Measurements from ENCODE around the gene PLXNA1. TPM values are rescaled to one million over a fixed set of nuclear protein-coding genes. Genes with fewer than 3 reads are reported as not detected.

Gene PLXNA1
- polyA plus RNA-seq, 1 donor from 2014 or later, result 65.6 TPM

GRCh38 chr3:127000119-127000518 lies 17.2 kb downstream of the PLXNA1 start:
- Histone ChIP-seq H3K4me3 (ENCODE audit: low read length) (no peak overlapping the region), H3K27ac (ENCODE audit: low read length) (no peak overlapping the region), H3F3A (ENCODE audit: insufficient read depth, low read length, poor library complexity, severe bottlenecking) (no peaks in the 10 kb centered on the region), H3K4me2 (ENCODE audit: low read length) (no peak overlapping the region), H3K9ac (ENCODE audit: low read length) (no peak overlapping the region), H3K9me2 (ENCODE audit: insufficient read depth, low read length) (no peaks in the 10 kb centered on the region), H3K79me2 (replicated peaks; ENCODE audit: insufficient read depth, low read length) (peaks cover 28% of the 10 kb centered on the region), H3K27me3 (ENCODE audit: insufficient read depth, low read depth, low read length) (no peaks in the 10 kb centered on the region), H4K20me1 (ENCODE audit: insufficient read depth) (peaks cover 61% of the 10 kb centered on the region), H3K9me3 (ENCODE audit: low read length) (no peaks in the 10 kb centered on the region), H2AFZ (ENCODE audit: low read depth, low read length) (no peak overlapping the region), H3K36me3 (ENCODE audit: insufficient read depth, low read length) (no peaks in the 10 kb centered on the region)
- TF ChIP-seq SMC3 (conservative IDR thresholded peaks at IDR 0.05; ENCODE audit: poor library complexity), result no peak
- TF ChIP-seq TAF1 (IDR thresholded peaks at IDR 0.05; ENCODE audit: low read depth), result no peak
- no peak for TF ChIP-seq POLR2AphosphoS5 (IDR thresholded peaks at IDR 0.05)
- no peak for TF ChIP-seq RAD21 (conservative IDR thresholded peaks at IDR 0.05)
- TF ChIP-seq, protein P1, sequence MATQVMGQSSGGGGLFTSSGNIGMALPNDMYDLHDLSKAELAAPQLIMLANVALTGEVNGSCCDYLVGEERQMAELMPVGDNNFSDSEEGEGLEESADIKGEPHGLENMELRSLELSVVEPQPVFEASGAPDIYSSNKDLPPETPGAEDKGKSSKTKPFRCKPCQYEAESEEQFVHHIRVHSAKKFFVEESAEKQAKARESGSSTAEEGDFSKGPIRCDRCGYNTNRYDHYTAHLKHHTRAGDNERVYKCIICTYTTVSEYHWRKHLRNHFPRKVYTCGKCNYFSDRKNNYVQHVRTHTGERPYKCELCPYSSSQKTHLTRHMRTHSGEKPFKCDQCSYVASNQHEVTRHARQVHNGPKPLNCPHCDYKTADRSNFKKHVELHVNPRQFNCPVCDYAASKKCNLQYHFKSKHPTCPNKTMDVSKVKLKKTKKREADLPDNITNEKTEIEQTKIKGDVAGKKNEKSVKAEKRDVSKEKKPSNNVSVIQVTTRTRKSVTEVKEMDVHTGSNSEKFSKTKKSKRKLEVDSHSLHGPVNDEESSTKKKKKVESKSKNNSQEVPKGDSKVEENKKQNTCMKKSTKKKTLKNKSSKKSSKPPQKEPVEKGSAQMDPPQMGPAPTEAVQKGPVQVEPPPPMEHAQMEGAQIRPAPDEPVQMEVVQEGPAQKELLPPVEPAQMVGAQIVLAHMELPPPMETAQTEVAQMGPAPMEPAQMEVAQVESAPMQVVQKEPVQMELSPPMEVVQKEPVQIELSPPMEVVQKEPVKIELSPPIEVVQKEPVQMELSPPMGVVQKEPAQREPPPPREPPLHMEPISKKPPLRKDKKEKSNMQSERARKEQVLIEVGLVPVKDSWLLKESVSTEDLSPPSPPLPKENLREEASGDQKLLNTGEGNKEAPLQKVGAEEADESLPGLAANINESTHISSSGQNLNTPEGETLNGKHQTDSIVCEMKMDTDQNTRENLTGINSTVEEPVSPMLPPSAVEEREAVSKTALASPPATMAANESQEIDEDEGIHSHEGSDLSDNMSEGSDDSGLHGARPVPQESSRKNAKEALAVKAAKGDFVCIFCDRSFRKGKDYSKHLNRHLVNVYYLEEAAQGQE (IDR thresholded peaks at IDR 0.05; ENCODE audit: borderline replicate concordance), result no peak
- TF ChIP-seq, protein P2, sequence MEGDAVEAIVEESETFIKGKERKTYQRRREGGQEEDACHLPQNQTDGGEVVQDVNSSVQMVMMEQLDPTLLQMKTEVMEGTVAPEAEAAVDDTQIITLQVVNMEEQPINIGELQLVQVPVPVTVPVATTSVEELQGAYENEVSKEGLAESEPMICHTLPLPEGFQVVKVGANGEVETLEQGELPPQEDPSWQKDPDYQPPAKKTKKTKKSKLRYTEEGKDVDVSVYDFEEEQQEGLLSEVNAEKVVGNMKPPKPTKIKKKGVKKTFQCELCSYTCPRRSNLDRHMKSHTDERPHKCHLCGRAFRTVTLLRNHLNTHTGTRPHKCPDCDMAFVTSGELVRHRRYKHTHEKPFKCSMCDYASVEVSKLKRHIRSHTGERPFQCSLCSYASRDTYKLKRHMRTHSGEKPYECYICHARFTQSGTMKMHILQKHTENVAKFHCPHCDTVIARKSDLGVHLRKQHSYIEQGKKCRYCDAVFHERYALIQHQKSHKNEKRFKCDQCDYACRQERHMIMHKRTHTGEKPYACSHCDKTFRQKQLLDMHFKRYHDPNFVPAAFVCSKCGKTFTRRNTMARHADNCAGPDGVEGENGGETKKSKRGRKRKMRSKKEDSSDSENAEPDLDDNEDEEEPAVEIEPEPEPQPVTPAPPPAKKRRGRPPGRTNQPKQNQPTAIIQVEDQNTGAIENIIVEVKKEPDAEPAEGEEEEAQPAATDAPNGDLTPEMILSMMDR (IDR thresholded peaks at IDR 0.05; ENCODE audit: poor library complexity, severe bottlenecking), result no peak
- no peak for TF ChIP-seq MXI1 (conservative IDR thresholded peaks at IDR 0.05; ENCODE audit: poor library complexity, severe bottlenecking)
- TF ChIP-seq EP300 (conservative IDR thresholded peaks at IDR 0.05; ENCODE audit: poor library complexity, severe bottlenecking), result no peak
- TF ChIP-seq EZH2 (IDR thresholded peaks at IDR 0.05; ENCODE audit: borderline replicate concordance, insufficient read depth, low read length, poor library complexity, severe bottlenecking), result no peak

GRCh38 chr3:127000761-127001160 lies 17.8 kb downstream of the PLXNA1 start:
- Histone ChIP-seq H3K9ac (ENCODE audit: low read length) (no peak overlapping the region), H3K9me3 (ENCODE audit: low read length) (no peaks in the 10 kb centered on the region), H3K9me2 (ENCODE audit: insufficient read depth, low read length) (no peaks in the 10 kb centered on the region), H3K27me3 (ENCODE audit: insufficient read depth, low read depth, low read length) (no peaks in the 10 kb centered on the region), H3F3A (ENCODE audit: insufficient read depth, low read length, poor library complexity, severe bottlenecking) (no peaks in the 10 kb centered on the region), H3K4me2 (ENCODE audit: low read length) (no peak overlapping the region), H2AFZ (ENCODE audit: low read depth, low read length) (no peak overlapping the region), H3K4me3 (ENCODE audit: low read length) (no peak overlapping the region), H3K27ac (ENCODE audit: low read length) (no peak overlapping the region), H4K20me1 (ENCODE audit: insufficient read depth) (peaks cover 55% of the 10 kb centered on the region), H3K79me2 (replicated peaks; ENCODE audit: insufficient read depth, low read length) (peaks cover 24% of the 10 kb centered on the region), H3K36me3 (ENCODE audit: insufficient read depth, low read length) (no peaks in the 10 kb centered on the region)
- TF ChIP-seq MXI1 (conservative IDR thresholded peaks at IDR 0.05; ENCODE audit: poor library complexity, severe bottlenecking) (no peak), POLR2AphosphoS5 (IDR thresholded peaks at IDR 0.05) (no peak), EP300 (conservative IDR thresholded peaks at IDR 0.05; ENCODE audit: poor library complexity, severe bottlenecking) (no peak), TAF1 (IDR thresholded peaks at IDR 0.05; ENCODE audit: low read depth) (no peak), RAD21 (conservative IDR thresholded peaks at IDR 0.05) (no peak), SMC3 (conservative IDR thresholded peaks at IDR 0.05; ENCODE audit: poor library complexity) (no peak), EZH2 (IDR thresholded peaks at IDR 0.05; ENCODE audit: borderline replicate concordance, insufficient read depth, low read length, poor library complexity, severe bottlenecking) (no peak)
- TF ChIP-seq, protein P2 (IDR thresholded peaks at IDR 0.05; ENCODE audit: poor library complexity, severe bottlenecking), result no peak
- TF ChIP-seq, protein P1 (IDR thresholded peaks at IDR 0.05; ENCODE audit: borderline replicate concordance), result no peak
